Epithelial cell of proximal tubule (primary cell): ENCODE measurements around the gene TEX19. TPM values are rescaled to one million over a fixed set of nuclear protein-coding genes. Genes with fewer than 3 reads are reported as not detected.

Experiments
- DNase-seq: peaks from one replicate; pipeline ENCODE4 v3.0.0-alpha.2; 2011; ENCODE audit warnings: low read depth
- H3K4me3 ChIP-seq: 2 replicates; pipeline ENCODE4 v1.5.1; 2011; ENCODE audit warnings: low read depth, mild to moderate bottlenecking, low read length
- CTCF ChIP-seq: conservative IDR thresholded peaks from 2 replicates; pipeline ENCODE4 v1.5.1; 2012; ENCODE audit warnings: low read depth, mild to moderate bottlenecking, low read length
- total RNA-seq: library from RNA; depleted of rRNA; stranded (reverse); fragments of >200 nt; gene quantifications from 2 replicates; pipeline ENCODE4 v1.2.3, GENCODE V29; 2015

Gene TEX19
- total RNA-seq = 0.07 TPM in 1 of 2 replicates, not detected in the other

- DNase-seq = no peak
- TF ChIP-seq CTCF = peak; percentile 14
- H3K4me3 ChIP-seq = no peak within 1 kb of the TSS
Observed at GRCh38 chr17:82358465-82359350, at the start of gene TEX19. Gene TEX19 (plus strand): TSS chr17:82359247. CDS start chr17:82362151, 2,904 bp downstream.

- no peak overlapping the region for H3K4me3 ChIP-seq
- no peak for DNase-seq
- TF ChIP-seq CTCF = no peak
Observed at GRCh38 chr17:82309656-82310570, 49.1 kb upstream of the TEX19 start.

- TF ChIP-seq CTCF = no peak
- DNase-seq = no peak
- no peak overlapping the region for H3K4me3 ChIP-seq
Observed at GRCh38 chr17:82310877-82311276, 48.2 kb upstream of the TEX19 start.

- no peak for DNase-seq
Observed at GRCh38 chr17:82311971-82312370, 47.1 kb upstream of the TEX19 start.

GRCh38 chr17:82313195-82314011 is 45.6 kb upstream of the TEX19 start:
- no peak overlapping the region for H3K4me3 ChIP-seq
- no peak for TF ChIP-seq CTCF
- DNase-seq = no peak

More at GRCh38 chr17:82311971-82312370, 47.1 kb upstream of the TEX19 start:
- no peak for TF ChIP-seq CTCF
- no peak overlapping the region for H3K4me3 ChIP-seq

- DNase-seq = no peak
- TF ChIP-seq CTCF = no peak
- H3K4me3 ChIP-seq = no peak overlapping the region
Observed at GRCh38 chr17:82314012-82314726, 44.9 kb upstream of the TEX19 start.
